ENCODE results near the gene KATNIP.

Gene KATNIP

DNA sequence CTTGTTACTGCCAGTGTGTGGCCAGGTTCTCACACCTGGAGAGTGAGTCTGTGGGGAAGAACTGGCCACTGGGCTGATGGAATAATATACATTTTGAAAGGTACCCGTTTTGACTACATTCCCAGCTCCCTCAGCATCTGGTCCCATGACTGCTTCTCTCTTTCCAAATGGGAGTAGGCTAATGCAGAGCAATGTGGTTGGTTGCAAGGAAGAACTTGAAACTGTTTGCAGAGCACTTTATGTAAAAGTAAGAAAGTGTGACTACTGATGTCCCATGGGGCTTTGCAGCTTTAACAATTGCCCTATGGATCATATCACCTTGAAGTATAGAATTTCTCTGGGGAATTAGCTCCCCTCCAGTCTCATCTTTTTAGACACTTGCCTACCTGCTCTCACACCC is 9.0 kb downstream of the KATNIP start:
- Histone ChIP-seq H3K4me3 (replicated peaks; ENCODE audit: insufficient read depth, low read length) (no peak overlapping the region), H3K27me3 (ENCODE audit: insufficient read depth, poor library complexity, severe bottlenecking) (no peaks in the 10 kb centered on the region), H3K27ac (replicated peaks) (no peak overlapping the region)
- DNase-seq (ENCODE audit: low read depth in 1 of 2, low spot score in 1 of 2), result no peak
- no peak for TF ChIP-seq SPI1 (IDR thresholded peaks at IDR 0.05; ENCODE audit: borderline replicate concordance, low read depth)

DNA sequence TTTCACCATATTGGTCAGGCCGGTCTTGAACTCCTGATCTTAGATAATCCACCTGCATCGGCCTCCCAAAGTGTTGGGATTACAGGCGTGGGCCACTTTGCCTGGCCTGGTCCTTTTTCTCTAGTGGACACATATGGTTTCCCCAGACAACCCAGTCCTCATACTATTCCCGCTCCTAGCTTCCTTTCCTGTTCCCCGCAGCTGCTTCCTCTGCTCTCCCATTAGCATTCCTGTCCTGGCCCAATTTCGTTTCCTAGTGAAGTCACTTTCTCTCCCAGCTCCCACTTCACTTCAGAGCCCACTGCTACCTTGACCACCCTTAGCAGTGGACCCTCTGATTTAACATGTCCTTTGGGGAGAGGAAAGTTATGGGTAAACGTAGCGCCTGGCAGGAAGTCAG is 11.3 kb downstream of the KATNIP start:
- DNase-seq (ENCODE audit: low read depth in 1 of 2, low spot score in 1 of 2), result no peak
- no peak overlapping the region for H3K4me3 ChIP-seq (replicated peaks; ENCODE audit: insufficient read depth, low read length)
- H3K27ac ChIP-seq (replicated peaks), result no peak overlapping the region
- no peaks in the 10 kb centered on the region for H3K27me3 ChIP-seq (ENCODE audit: insufficient read depth, poor library complexity, severe bottlenecking)
- TF ChIP-seq POLR2AphosphoS5 (IDR thresholded peaks at IDR 0.05; ENCODE audit: low read depth) (no peak), GABPA (IDR thresholded peaks at IDR 0.05; ENCODE audit: low read depth) (no peak), SPI1 (IDR thresholded peaks at IDR 0.05; ENCODE audit: borderline replicate concordance, low read depth) (no peak)
- TF ChIP-seq, protein P1, sequence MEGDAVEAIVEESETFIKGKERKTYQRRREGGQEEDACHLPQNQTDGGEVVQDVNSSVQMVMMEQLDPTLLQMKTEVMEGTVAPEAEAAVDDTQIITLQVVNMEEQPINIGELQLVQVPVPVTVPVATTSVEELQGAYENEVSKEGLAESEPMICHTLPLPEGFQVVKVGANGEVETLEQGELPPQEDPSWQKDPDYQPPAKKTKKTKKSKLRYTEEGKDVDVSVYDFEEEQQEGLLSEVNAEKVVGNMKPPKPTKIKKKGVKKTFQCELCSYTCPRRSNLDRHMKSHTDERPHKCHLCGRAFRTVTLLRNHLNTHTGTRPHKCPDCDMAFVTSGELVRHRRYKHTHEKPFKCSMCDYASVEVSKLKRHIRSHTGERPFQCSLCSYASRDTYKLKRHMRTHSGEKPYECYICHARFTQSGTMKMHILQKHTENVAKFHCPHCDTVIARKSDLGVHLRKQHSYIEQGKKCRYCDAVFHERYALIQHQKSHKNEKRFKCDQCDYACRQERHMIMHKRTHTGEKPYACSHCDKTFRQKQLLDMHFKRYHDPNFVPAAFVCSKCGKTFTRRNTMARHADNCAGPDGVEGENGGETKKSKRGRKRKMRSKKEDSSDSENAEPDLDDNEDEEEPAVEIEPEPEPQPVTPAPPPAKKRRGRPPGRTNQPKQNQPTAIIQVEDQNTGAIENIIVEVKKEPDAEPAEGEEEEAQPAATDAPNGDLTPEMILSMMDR (IDR thresholded peaks at IDR 0.05; ENCODE audit: insufficient read depth, low read length), result no peak
- TF ChIP-seq, protein P2, sequence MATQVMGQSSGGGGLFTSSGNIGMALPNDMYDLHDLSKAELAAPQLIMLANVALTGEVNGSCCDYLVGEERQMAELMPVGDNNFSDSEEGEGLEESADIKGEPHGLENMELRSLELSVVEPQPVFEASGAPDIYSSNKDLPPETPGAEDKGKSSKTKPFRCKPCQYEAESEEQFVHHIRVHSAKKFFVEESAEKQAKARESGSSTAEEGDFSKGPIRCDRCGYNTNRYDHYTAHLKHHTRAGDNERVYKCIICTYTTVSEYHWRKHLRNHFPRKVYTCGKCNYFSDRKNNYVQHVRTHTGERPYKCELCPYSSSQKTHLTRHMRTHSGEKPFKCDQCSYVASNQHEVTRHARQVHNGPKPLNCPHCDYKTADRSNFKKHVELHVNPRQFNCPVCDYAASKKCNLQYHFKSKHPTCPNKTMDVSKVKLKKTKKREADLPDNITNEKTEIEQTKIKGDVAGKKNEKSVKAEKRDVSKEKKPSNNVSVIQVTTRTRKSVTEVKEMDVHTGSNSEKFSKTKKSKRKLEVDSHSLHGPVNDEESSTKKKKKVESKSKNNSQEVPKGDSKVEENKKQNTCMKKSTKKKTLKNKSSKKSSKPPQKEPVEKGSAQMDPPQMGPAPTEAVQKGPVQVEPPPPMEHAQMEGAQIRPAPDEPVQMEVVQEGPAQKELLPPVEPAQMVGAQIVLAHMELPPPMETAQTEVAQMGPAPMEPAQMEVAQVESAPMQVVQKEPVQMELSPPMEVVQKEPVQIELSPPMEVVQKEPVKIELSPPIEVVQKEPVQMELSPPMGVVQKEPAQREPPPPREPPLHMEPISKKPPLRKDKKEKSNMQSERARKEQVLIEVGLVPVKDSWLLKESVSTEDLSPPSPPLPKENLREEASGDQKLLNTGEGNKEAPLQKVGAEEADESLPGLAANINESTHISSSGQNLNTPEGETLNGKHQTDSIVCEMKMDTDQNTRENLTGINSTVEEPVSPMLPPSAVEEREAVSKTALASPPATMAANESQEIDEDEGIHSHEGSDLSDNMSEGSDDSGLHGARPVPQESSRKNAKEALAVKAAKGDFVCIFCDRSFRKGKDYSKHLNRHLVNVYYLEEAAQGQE (IDR thresholded peaks at IDR 0.05; ENCODE audit: insufficient replicate concordance, low read depth), result no peak

DNA sequence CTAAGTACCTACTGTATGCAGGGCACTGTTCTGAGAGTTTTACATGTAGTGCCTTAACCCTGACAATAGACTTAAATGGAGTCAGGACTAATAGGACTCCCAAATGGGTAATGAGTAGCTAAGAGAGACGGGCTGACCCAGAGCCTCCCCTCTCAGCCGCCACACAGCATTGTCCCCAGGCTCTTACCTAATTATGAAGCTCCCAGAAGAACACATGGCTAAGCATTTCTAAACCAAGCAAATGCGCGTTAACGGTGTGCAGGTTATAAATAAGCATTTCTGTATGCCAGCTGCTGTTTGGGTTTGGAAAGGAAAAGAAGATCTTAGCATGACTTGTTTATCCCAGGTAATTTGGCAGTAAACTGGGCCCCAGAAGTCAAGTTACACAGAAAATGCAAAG is 14.3 kb downstream of the KATNIP start:
- H3K27ac ChIP-seq (replicated peaks), result no peak overlapping the region
- H3K4me3 ChIP-seq (replicated peaks; ENCODE audit: insufficient read depth, low read length), result no peak overlapping the region
- H3K27me3 ChIP-seq (ENCODE audit: insufficient read depth, poor library complexity, severe bottlenecking), result no peaks in the 10 kb centered on the region
- DNase-seq (ENCODE audit: low read depth in 1 of 2, low spot score in 1 of 2), result no peak
- no peak for TF ChIP-seq GABPA (IDR thresholded peaks at IDR 0.05; ENCODE audit: low read depth)
- no peak for TF ChIP-seq SPI1 (IDR thresholded peaks at IDR 0.05; ENCODE audit: borderline replicate concordance, low read depth)
- TF ChIP-seq POLR2AphosphoS5 (IDR thresholded peaks at IDR 0.05; ENCODE audit: low read depth), result no peak
- TF ChIP-seq, protein P1 (IDR thresholded peaks at IDR 0.05; ENCODE audit: insufficient read depth, low read length), result no peak
- TF ChIP-seq, protein P2 (IDR thresholded peaks at IDR 0.05; ENCODE audit: insufficient replicate concordance, low read depth), result no peak

DNA sequence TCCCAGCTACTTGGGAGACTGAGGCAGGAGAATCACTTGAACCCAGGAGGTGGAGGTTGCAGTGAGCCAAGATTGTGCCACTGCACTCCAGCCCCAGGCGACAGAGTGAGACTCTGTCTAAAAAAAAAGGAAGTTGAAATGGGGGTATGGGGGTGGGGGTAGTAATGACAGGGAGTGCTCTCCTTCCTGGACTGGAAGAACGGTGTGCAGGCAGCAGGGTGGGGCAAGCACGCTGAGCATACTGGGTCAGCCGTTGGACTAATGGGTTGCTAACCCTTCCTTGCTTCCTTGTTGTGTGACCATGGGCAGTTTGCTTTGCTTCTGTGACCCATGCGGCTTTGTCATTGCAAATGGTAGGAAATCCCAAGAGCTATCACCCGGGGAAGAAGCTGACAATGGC is 16.5 kb downstream of the KATNIP start:
- H3K4me3 ChIP-seq (replicated peaks; ENCODE audit: insufficient read depth, low read length), result no peak overlapping the region
- DNase-seq (ENCODE audit: low read depth in 1 of 2, low spot score in 1 of 2), result peak; percentile 63 to 90
- TF ChIP-seq, protein P2 (IDR thresholded peaks at IDR 0.05; ENCODE audit: insufficient replicate concordance, low read depth), result no peak
- peak; percentile 54; the same call in 1 of the 2 replicates for TF ChIP-seq SPI1 (IDR thresholded peaks at IDR 0.05; ENCODE audit: borderline replicate concordance, low read depth)
- no peak for TF ChIP-seq GABPA (IDR thresholded peaks at IDR 0.05; ENCODE audit: low read depth)
- TF ChIP-seq POLR2AphosphoS5 (IDR thresholded peaks at IDR 0.05; ENCODE audit: low read depth), result 0 out of 2 replicates have a peak, but pooled peaks have one; percentile 33
- TF ChIP-seq, protein P1 (IDR thresholded peaks at IDR 0.05; ENCODE audit: insufficient read depth, low read length), result no peak
- peak overlapping the region; percentile 67 for H3K27ac ChIP-seq (replicated peaks)
- no peaks in the 10 kb centered on the region for H3K27me3 ChIP-seq (ENCODE audit: insufficient read depth, poor library complexity, severe bottlenecking)

Data from HL-60 (cell line).